ENCODE data around the gene FAH.

GRCh38 chr15:80186597-80186996 lies 33.8 kb downstream of the FAH start:
- TF ChIP-seq, protein P1, sequence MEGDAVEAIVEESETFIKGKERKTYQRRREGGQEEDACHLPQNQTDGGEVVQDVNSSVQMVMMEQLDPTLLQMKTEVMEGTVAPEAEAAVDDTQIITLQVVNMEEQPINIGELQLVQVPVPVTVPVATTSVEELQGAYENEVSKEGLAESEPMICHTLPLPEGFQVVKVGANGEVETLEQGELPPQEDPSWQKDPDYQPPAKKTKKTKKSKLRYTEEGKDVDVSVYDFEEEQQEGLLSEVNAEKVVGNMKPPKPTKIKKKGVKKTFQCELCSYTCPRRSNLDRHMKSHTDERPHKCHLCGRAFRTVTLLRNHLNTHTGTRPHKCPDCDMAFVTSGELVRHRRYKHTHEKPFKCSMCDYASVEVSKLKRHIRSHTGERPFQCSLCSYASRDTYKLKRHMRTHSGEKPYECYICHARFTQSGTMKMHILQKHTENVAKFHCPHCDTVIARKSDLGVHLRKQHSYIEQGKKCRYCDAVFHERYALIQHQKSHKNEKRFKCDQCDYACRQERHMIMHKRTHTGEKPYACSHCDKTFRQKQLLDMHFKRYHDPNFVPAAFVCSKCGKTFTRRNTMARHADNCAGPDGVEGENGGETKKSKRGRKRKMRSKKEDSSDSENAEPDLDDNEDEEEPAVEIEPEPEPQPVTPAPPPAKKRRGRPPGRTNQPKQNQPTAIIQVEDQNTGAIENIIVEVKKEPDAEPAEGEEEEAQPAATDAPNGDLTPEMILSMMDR (IDR thresholded peaks at IDR 0.05; ENCODE audit: low read depth, low read length, poor library complexity, severe bottlenecking), result no peak
- TF ChIP-seq EZH2phosphoT487 (IDR thresholded peaks at IDR 0.05; ENCODE audit: borderline replicate concordance, low read length), result no peak

Measured in DOHH2 (cell line).